GM21576 (cell line): ENCODE results near the gene CDC45.

Source experiments
- ATAC-seq: cut with Tn5 transposase; IDR thresholded peaks from one replicate; pipeline ENCODE4 v1.9.1; 2021; ENCODE audit warnings: mild to moderate bottlenecking, moderate library complexity; ENCODE audit not compliant: unreplicated experiment

Gene CDC45

GRCh38 chr22:19466848-19467752 is 12.6 kb upstream of the CDC45 start:
- no peak for ATAC-seq

GRCh38 chr22:19467912-19468311 is 11.8 kb upstream of the CDC45 start:
- no peak for ATAC-seq

DNA sequence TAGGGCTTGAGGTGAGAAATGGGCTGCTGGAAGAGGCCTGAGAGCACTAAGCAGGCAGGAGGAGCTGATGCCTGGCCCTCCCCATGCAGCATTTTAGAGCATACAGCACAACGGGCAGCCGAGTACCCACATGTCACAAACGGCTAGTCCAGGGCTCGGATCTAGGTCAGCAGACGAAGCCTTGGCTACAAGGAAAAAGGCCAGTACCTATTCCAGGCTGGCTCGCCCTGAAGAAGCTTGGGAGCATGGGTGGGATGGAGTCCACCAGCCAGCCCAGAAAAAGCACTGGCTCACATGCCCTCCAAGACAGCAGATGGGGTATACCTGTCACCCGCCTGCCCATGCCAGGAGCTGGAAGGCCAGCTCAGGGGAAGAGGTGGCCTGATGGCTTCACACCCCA is 10.3 kb upstream of the CDC45 start:
- ATAC-seq = no peak

DNA sequence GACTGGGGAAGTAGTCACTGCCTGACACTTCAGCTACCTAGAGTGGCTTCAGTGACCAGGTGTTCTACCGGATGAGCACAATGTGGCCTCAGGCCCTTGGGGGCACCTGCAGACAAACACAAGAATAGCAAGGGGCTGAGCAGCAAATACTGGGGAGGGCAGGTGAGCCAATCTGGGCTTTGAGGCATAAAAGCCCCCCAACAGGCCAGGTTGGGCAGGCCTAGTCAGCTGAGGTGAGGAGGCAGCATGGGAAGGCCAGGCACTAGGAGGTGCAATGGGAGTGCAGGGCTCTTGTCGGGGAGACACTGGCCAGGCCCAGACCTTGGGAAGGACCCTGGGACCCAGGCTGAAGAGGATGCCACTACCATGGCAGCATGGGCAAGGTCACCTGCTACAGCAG is 9.7 kb upstream of the CDC45 start:
- no peak for ATAC-seq

DNA sequence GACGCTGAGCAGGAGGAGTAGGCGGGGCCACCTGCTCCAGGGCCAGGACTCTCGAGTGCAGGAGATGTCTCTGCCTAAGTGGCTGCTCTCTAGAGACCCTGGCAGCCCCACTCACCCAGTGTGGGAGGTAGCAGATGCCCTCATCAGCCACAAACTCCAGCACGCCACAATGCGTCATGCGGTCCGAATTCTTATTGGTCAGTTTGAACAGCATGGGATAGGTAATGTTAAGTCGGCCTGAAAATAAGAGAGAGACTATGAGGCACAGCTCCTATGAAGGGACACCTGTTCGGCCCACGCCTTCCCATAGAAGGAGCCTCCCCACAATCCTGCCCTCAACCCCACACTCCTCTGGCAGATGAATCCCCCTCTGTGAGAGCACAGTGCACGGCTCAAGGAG is 8.1 kb upstream of the CDC45 start:
- no peak for ATAC-seq

GRCh38 chr22:19472233-19472632 is 7.5 kb upstream of the CDC45 start:
- ATAC-seq = no peak

- ATAC-seq = no peak
Measured at GRCh38 chr22:19473578-19473977, 6.1 kb upstream of the CDC45 start.

DNA sequence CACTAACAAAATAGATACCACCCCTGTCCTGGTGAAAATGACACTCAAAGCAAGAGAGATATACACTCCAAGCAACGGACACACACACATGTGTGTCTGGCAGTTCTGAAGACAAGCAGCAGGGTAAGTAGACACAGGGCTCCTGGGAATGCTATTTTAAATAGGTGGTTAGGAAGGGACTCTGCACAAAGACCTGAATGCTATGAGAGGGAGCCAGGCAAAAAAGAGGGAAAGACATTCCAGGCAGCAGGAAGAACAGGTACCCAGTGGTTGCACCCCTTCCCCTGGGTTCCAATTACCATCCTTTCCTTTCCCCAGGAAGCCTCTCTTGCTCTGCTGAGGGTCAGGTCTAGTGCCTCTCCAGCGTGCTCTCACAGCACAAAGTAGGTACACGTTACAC is 3.7 kb upstream of the CDC45 start:
- no peak for ATAC-seq

GRCh38 chr22:19477321-19478044 is 2.2 kb upstream of the CDC45 start:
- no peak for ATAC-seq

GRCh38 chr22:19478045-19478900 is 1.4 kb upstream of the CDC45 start:
- no peak for ATAC-seq

GRCh38 chr22:19478901-19479354 is 792 bp upstream of the CDC45 start, which contains the start of gene UFD1:
Gene UFD1 (minus strand): TSS chr22:19479193. CDS start chr22:19479085, 108 bp downstream.
- ATAC-seq = peak; percentile 39

GRCh38 chr22:19480173-19480568 is 451 bp downstream of the CDC45 start:
- no peak for ATAC-seq

GRCh38 chr22:19480789-19481188 is 1.1 kb downstream of the CDC45 start:
- ATAC-seq = no peak

DNA sequence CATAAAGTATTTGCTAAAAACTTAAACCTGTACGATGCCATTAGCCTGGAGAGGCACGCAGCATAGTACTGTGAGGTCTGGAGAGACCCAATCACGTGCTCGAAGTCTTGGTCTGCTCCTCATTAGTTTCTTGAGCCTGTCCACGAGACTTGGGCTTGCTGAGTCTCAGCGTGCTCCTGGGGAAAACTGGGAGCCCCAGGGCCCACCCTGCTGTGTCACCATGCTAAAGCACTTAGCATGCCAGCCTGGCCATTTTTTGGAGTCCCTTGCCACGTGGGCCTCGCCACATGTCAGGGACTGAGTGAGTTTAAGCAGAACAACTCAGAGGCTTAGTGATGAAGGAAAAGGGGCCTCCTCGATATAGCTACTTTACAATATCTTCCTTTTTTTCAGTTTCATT is 2.6 kb downstream of the CDC45 start:
- ATAC-seq = no peak

DNA sequence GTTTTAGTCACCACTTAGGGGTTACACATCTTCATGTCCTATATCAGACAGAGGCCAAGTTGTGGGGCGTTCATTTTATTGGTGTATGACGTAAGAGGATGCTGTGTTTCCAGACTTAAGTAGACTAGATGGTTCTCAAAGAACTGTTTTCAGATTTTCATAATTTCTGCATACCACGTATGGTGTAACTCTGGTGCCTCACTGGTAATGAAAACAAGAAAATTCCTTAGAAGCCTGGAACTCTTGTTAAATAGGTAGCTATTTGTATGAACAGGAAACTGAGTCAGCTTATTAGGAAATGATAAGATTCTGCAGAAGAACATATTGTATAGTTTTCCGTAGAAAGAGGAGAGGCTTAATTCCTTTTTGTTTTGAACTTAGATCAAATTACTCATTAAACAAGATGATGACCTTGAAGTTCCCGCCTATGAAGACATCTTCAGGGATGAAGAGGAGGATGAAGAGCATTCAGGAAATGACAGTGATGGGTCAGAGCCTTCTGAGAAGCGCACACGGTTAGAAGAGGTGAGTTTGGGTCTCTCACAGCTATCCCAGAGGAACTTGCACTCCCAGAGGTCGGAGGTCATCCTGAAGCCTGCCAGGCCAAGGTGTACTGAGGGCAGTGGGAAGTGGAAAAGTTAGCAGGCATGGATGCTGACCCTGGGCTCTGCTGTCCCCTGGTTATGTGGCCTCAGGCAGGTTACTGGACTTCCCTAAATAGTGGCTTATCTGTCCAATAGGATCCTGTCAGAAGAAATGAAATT is 3.9 kb downstream of the CDC45 start:
- ATAC-seq = no peak

- no peak for ATAC-seq
Measured at GRCh38 chr22:19488285-19488684, 8.6 kb downstream of the CDC45 start.

- ATAC-seq = no peak
Measured at GRCh38 chr22:19488884-19489843, 9.4 kb downstream of the CDC45 start.

- ATAC-seq = no peak
Measured at GRCh38 chr22:19490628-19491230, 11.0 kb downstream of the CDC45 start.
